ENCODE results near the gene SPTB. TPM values are rescaled to one million over a fixed set of nuclear protein-coding genes. Genes with fewer than 3 reads are reported as not detected.

Gene SPTB
- 0.13 TPM for total RNA-seq (2021; ENCODE audit: unreplicated experiment)
- not detected for polyA plus RNA-seq (2012; ENCODE audit: insufficient read length)
- percentile 7 among the genes with signal in this experiment for Bru-seq, nascent RNA
- percentile 5 among the genes with signal in this experiment for BruChase-seq, experiment 1, labeled RNA remaining after a 2-hour chase
- BruChase-seq, experiment 2, labeled RNA remaining after a 6-hour chase, result percentile 5 among the genes with signal in this experiment
- long read RNA-seq, partial matches to known transcripts, result 0 of 4 reads
- long read RNA-seq, other reads (novel, unspliced or antisense), result 4 of 4 reads

DNA sequence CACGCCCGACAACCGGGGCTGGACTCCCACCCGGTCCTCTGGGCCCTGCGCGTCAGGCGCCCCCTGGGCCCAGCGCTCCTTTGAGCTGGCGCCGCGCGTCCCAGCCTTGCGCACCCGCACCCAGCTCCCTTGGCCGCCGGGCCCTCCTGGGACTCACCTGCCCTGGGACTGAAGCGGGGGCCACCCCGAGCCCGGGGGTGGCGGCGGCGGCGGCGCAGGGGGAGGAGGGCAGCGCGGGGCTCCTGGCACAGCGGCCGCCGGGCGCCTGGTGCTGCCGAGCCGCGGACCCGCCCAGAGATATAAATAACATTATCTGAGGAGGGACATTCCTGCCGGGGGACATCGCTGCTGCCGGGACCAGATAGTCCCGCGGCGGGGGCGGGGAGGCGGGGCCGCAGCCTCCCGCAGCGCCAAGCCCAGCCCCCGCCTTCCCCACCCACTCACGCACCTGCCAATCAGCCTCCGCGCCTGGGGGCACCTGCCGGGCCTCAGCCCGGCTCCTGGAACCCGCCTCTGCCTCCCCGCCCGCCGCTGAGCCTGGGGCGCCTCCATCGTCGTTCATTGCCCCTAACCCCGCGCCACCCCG lies at the start of gene SPTB:
Gene SPTB (minus strand): TSS at position 273 of the 586 bp plus-strand sequence. CDS start 56,813 bp downstream, outside the sequence.
- DNase-seq (ENCODE audit: low read depth, low spot score) (no peak), ATAC-seq (peak; percentile 64)
- H3K36me3 ChIP-seq (ENCODE audit: control insufficient read depth, insufficient read depth, low read length), result no peaks in the 10 kb centered on the region
- H3K27ac ChIP-seq (ENCODE audit: low read length), result no peak within 1 kb of the TSS
- peaks cover 44% of the 10 kb centered on the region for H3K27me3 ChIP-seq (ENCODE audit: control insufficient read depth, insufficient read depth, low read length)
- POLR2A ChIA-PET, result no interaction called here
- H3K9me3 ChIP-seq (ENCODE audit: control insufficient read depth, insufficient read depth, low read depth, low read length), result no peaks in the 10 kb centered on the region
- CTCF ChIA-PET, result interaction anchor here (0.6 to 1.0 kb wide), 2 partner anchors 11 to 56 kb away, joined by 3 to 4 read pairs; no protein-coding TSS in a partner anchor
- no TSS peak for BruUV-seq (replicated peaks)
- TF ChIP-seq, protein P1, sequence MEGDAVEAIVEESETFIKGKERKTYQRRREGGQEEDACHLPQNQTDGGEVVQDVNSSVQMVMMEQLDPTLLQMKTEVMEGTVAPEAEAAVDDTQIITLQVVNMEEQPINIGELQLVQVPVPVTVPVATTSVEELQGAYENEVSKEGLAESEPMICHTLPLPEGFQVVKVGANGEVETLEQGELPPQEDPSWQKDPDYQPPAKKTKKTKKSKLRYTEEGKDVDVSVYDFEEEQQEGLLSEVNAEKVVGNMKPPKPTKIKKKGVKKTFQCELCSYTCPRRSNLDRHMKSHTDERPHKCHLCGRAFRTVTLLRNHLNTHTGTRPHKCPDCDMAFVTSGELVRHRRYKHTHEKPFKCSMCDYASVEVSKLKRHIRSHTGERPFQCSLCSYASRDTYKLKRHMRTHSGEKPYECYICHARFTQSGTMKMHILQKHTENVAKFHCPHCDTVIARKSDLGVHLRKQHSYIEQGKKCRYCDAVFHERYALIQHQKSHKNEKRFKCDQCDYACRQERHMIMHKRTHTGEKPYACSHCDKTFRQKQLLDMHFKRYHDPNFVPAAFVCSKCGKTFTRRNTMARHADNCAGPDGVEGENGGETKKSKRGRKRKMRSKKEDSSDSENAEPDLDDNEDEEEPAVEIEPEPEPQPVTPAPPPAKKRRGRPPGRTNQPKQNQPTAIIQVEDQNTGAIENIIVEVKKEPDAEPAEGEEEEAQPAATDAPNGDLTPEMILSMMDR (IDR thresholded peaks at IDR 0.05), result no peak
- TF ChIP-seq TCF7L2 (IDR thresholded peaks at IDR 0.05; ENCODE audit: low read depth, low read length), result no peak
- no peak for TF ChIP-seq SIN3A (IDR thresholded peaks at IDR 0.05; ENCODE audit: borderline replicate concordance, insufficient read depth, low read depth, low read length)
- no peak for TF ChIP-seq POLR2AphosphoS5 (IDR thresholded peaks at IDR 0.05; ENCODE audit: low read depth, low read length)
- TF ChIP-seq, protein P2, sequence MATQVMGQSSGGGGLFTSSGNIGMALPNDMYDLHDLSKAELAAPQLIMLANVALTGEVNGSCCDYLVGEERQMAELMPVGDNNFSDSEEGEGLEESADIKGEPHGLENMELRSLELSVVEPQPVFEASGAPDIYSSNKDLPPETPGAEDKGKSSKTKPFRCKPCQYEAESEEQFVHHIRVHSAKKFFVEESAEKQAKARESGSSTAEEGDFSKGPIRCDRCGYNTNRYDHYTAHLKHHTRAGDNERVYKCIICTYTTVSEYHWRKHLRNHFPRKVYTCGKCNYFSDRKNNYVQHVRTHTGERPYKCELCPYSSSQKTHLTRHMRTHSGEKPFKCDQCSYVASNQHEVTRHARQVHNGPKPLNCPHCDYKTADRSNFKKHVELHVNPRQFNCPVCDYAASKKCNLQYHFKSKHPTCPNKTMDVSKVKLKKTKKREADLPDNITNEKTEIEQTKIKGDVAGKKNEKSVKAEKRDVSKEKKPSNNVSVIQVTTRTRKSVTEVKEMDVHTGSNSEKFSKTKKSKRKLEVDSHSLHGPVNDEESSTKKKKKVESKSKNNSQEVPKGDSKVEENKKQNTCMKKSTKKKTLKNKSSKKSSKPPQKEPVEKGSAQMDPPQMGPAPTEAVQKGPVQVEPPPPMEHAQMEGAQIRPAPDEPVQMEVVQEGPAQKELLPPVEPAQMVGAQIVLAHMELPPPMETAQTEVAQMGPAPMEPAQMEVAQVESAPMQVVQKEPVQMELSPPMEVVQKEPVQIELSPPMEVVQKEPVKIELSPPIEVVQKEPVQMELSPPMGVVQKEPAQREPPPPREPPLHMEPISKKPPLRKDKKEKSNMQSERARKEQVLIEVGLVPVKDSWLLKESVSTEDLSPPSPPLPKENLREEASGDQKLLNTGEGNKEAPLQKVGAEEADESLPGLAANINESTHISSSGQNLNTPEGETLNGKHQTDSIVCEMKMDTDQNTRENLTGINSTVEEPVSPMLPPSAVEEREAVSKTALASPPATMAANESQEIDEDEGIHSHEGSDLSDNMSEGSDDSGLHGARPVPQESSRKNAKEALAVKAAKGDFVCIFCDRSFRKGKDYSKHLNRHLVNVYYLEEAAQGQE (IDR thresholded peaks at IDR 0.05; ENCODE audit: insufficient read depth in 1 of 2, low read depth in 2 of 2, low read length in 1 of 2), result no peak
- H3K4me1 ChIP-seq (ENCODE audit: control insufficient read depth, insufficient read depth, low read length), result no peaks in the 10 kb centered on the region
- in situ Hi-C loops (cut with HindIII; ENCODE audit: low pct_unique_long_range_greater_than_20kb, low sequenced_read_pairs) (no loop called here), intact Hi-C loops (cut with micrococcal nuclease; ENCODE audit: unreplicated experiment) (no loop called here)
- peak within 1 kb of the TSS; percentile 24 to 37 for H3K4me3 ChIP-seq (ENCODE audit: low read depth in 2 of 2, low read length in 2 of 2)

DNA sequence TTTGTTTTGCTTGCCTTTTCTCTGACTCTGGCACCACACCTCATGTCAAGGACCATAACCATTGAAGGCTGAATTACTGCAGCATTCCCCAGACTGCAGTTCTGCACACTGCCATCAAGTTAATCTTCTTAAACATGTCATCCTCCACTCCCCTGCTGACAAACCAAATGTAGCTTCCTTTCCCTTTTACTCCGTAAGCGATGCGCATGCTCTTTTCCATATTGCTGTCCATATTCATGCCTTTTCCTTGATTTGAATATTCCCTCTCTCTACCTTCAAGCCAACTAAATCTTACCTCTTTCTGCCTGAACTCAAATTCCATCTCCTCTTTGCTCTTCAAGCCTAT lies 49.3 kb upstream of the SPTB start:
- ATAC-seq (no peak), DNase-seq (ENCODE audit: low read depth, low spot score) (no peak)
- Histone ChIP-seq H3K36me3 (ENCODE audit: control insufficient read depth, insufficient read depth, low read length) (peaks cover 33% of the 10 kb centered on the region), H3K9me3 (ENCODE audit: control insufficient read depth, insufficient read depth, low read depth, low read length) (no peaks in the 10 kb centered on the region), H3K4me3 (ENCODE audit: low read depth in 2 of 2, low read length in 2 of 2) (no peak overlapping the region), H3K27me3 (ENCODE audit: control insufficient read depth, insufficient read depth, low read length) (no peaks in the 10 kb centered on the region), H3K4me1 (ENCODE audit: control insufficient read depth, insufficient read depth, low read length) (no peaks in the 10 kb centered on the region), H3K27ac (ENCODE audit: low read length) (no peak overlapping the region)
- POLR2A ChIA-PET, result no interaction called here
- CTCF ChIA-PET, result no interaction called here
- in situ Hi-C loops (cut with HindIII; ENCODE audit: low pct_unique_long_range_greater_than_20kb, low sequenced_read_pairs), result no loop called here
- BruUV-seq (replicated peaks), result no TSS peak
- intact Hi-C loops (cut with micrococcal nuclease; ENCODE audit: unreplicated experiment), result no loop called here
- TF ChIP-seq TCF7L2 (IDR thresholded peaks at IDR 0.05; ENCODE audit: low read depth, low read length), result no peak
- no peak for TF ChIP-seq POLR2AphosphoS5 (IDR thresholded peaks at IDR 0.05; ENCODE audit: low read depth, low read length)
- TF ChIP-seq, protein P1 (IDR thresholded peaks at IDR 0.05), result no peak
- TF ChIP-seq SIN3A (IDR thresholded peaks at IDR 0.05; ENCODE audit: borderline replicate concordance, insufficient read depth, low read depth, low read length), result no peak
- TF ChIP-seq, protein P2 (IDR thresholded peaks at IDR 0.05; ENCODE audit: insufficient read depth in 1 of 2, low read depth in 2 of 2, low read length in 1 of 2), result no peak
